ENCODE results near the gene CRYL1. TPM values are rescaled to one million over a fixed set of nuclear protein-coding genes. Genes with fewer than 3 reads are reported as not detected.

CRYL1 gene
- total RNA-seq, 1 experiment from 2014 or later: 13.4 TPM

- ChIA-PET CTCF (no interaction called here), POLR2A (no interaction called here)
- Histone ChIP-seq H3K27me3 (ENCODE audit: control insufficient read depth, insufficient read depth, low read length) (no peaks in the 10 kb centered on the region), H3K27ac (ENCODE audit: low read length) (no peak overlapping the region), H3K4me3 (ENCODE audit: low read depth in 2 of 2, low read length in 2 of 2) (no peak overlapping the region), H3K9me3 (ENCODE audit: control insufficient read depth, insufficient read depth, low read depth, low read length) (no peaks in the 10 kb centered on the region), H3K4me1 (ENCODE audit: control insufficient read depth, insufficient read depth, low read length) (no peaks in the 10 kb centered on the region), H3K36me3 (ENCODE audit: control insufficient read depth, insufficient read depth, low read length) (no peaks in the 10 kb centered on the region)
- intact Hi-C loops (cut with micrococcal nuclease; ENCODE audit: unreplicated experiment): no loop called here
- in situ Hi-C loops (cut with HindIII; ENCODE audit: low pct_unique_long_range_greater_than_20kb, low sequenced_read_pairs): no loop called here
- TF ChIP-seq, protein P1, sequence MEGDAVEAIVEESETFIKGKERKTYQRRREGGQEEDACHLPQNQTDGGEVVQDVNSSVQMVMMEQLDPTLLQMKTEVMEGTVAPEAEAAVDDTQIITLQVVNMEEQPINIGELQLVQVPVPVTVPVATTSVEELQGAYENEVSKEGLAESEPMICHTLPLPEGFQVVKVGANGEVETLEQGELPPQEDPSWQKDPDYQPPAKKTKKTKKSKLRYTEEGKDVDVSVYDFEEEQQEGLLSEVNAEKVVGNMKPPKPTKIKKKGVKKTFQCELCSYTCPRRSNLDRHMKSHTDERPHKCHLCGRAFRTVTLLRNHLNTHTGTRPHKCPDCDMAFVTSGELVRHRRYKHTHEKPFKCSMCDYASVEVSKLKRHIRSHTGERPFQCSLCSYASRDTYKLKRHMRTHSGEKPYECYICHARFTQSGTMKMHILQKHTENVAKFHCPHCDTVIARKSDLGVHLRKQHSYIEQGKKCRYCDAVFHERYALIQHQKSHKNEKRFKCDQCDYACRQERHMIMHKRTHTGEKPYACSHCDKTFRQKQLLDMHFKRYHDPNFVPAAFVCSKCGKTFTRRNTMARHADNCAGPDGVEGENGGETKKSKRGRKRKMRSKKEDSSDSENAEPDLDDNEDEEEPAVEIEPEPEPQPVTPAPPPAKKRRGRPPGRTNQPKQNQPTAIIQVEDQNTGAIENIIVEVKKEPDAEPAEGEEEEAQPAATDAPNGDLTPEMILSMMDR (IDR thresholded peaks at IDR 0.05): no peak
- TF ChIP-seq TCF7L2 (IDR thresholded peaks at IDR 0.05; ENCODE audit: low read depth, low read length): no peak
- no peak for TF ChIP-seq SIN3A (IDR thresholded peaks at IDR 0.05; ENCODE audit: borderline replicate concordance, insufficient read depth, low read depth, low read length)
- no peak for TF ChIP-seq REST (IDR thresholded peaks at IDR 0.05; ENCODE audit: insufficient read depth in 1 of 2, low read depth in 2 of 2, low read length in 1 of 2)
- TF ChIP-seq POLR2AphosphoS5 (IDR thresholded peaks at IDR 0.05; ENCODE audit: low read depth, low read length): no peak
- no peak for DNase-seq (ENCODE audit: low read depth, low spot score)
- no peak for ATAC-seq
- BruUV-seq (replicated peaks): no TSS peak
Observed at GRCh38 chr13:20547479-20547908, 21.8 kb upstream of the CRYL1 start.

GRCh38 chr13:20546556-20546955 lies 20.9 kb upstream of the CRYL1 start:
- ChIA-PET CTCF (no interaction called here), POLR2A (interaction anchor here (0.6 kb wide), 1 partner anchor 10 kb away, joined by 5 read pairs; no protein-coding TSS in a partner anchor)
- Histone ChIP-seq H3K4me1 (ENCODE audit: control insufficient read depth, insufficient read depth, low read length) (no peaks in the 10 kb centered on the region), H3K9me3 (ENCODE audit: control insufficient read depth, insufficient read depth, low read depth, low read length) (no peaks in the 10 kb centered on the region), H3K4me3 (ENCODE audit: low read depth in 2 of 2, low read length in 2 of 2) (no peak overlapping the region), H3K27ac (ENCODE audit: low read length) (no peak overlapping the region), H3K27me3 (ENCODE audit: control insufficient read depth, insufficient read depth, low read length) (no peaks in the 10 kb centered on the region), H3K36me3 (ENCODE audit: control insufficient read depth, insufficient read depth, low read length) (no peaks in the 10 kb centered on the region)
- intact Hi-C loops (cut with micrococcal nuclease; ENCODE audit: unreplicated experiment): no loop called here
- in situ Hi-C loops (cut with HindIII; ENCODE audit: low pct_unique_long_range_greater_than_20kb, low sequenced_read_pairs): no loop called here
- ATAC-seq: no peak
- DNase-seq (ENCODE audit: low read depth, low spot score): no peak
- TF ChIP-seq, protein P1 (IDR thresholded peaks at IDR 0.05): no peak
- no peak for TF ChIP-seq TCF7L2 (IDR thresholded peaks at IDR 0.05; ENCODE audit: low read depth, low read length)
- no peak for TF ChIP-seq POLR2AphosphoS5 (IDR thresholded peaks at IDR 0.05; ENCODE audit: low read depth, low read length)
- no peak for TF ChIP-seq SIN3A (IDR thresholded peaks at IDR 0.05; ENCODE audit: borderline replicate concordance, insufficient read depth, low read depth, low read length)
- no peak for TF ChIP-seq REST (IDR thresholded peaks at IDR 0.05; ENCODE audit: insufficient read depth in 1 of 2, low read depth in 2 of 2, low read length in 1 of 2)
- BruUV-seq (replicated peaks): no TSS peak

All from Panc1 (cell line).